ENCODE data around the gene STAT1. TPM values are rescaled to one million over a fixed set of nuclear protein-coding genes. Genes with fewer than 3 reads are reported as not detected.

STAT1 gene
- total and polyA plus RNA-seq, 10 of the 15 experiments (the other 5 are each of a cell fraction or from before 2014, with no cell fraction given), result 81.8 to 398 (median 307) TPM

GRCh38 chr2:191010887-191011885 lies 2.8 kb downstream of the STAT1 start (continued):
- no peak for TF ChIP-seq SIN3A (IDR thresholded peaks at IDR 0.05; ENCODE audit: low read depth, low read length)
- peak; percentile 0; the same call in 1 of the 2 replicates for TF ChIP-seq ZBTB11 (CRISPR knock-in tag; IDR thresholded peaks at IDR 0.05)
- peak; percentile 98 for TF ChIP-seq POLR2AphosphoS5 (IDR thresholded peaks at IDR 0.05; ENCODE audit: low read length)

GRCh38 chr2:191009541-191010374 lies 4.2 kb downstream of the STAT1 start:
- H3K36me3 ChIP-seq (ENCODE audit: control insufficient read depth in 2 of 2, insufficient read depth in 2 of 2, low read length in 1 of 2), result peaks cover 13 to 56% of the 10 kb centered on the region in 2 experiments
- peak overlapping the region; percentile 64 for H3K4me2 ChIP-seq (ENCODE audit: control insufficient read depth, insufficient read depth)
- H3K9me3 ChIP-seq (replicated peaks; ENCODE audit: control insufficient read depth, insufficient read depth, low read length), result peaks cover 12% of the 10 kb centered on the region; the same call in 2 of the 3 replicates
- H3K79me2 ChIP-seq (ENCODE audit: control insufficient read depth, insufficient read depth, low read length), result peaks cover 92% of the 10 kb centered on the region
- DNase-seq (ENCODE audit: low read depth, low spot score), result no peak
- ChIA-PET SMC1A (ENCODE audit: uncharacterized antibody, unreplicated experiment) (interaction anchor here (1.5 to 3.8 kb wide), 3 partner anchors 11 to 20 kb away, joined by 4 to 17 read pairs (median 16); no protein-coding TSS in a partner anchor), RAD21 (ENCODE audit: unreplicated experiment) (interaction anchor here (1.0 to 1.1 kb wide), 2 partner anchors 10 to 15 kb away, joined by 3 read pairs; no protein-coding TSS in a partner anchor), CTCF (interaction anchor here (0.9 to 2.1 kb wide), 3 partner anchors 9 to 40 kb away, joined by 3 to 6 read pairs (median 4); no protein-coding TSS in a partner anchor), POLR2A (interaction anchor here (0.6 to 5.7 kb wide), 3 partner anchors 10 to 159 kb away, joined by 3 to 75 read pairs (median 3); no protein-coding TSS in a partner anchor)
- H3K4me1 ChIP-seq (ENCODE audit: control insufficient read depth, insufficient read depth, low read length), result peaks cover 9% of the 10 kb centered on the region
- no peaks in the 10 kb centered on the region for H3K27me3 ChIP-seq (replicated peaks in 1 of 2; ENCODE audit: control insufficient read depth in 2 of 2, insufficient read depth in 2 of 2, low read length in 1 of 2)
- H3K9ac ChIP-seq (ENCODE audit: control insufficient read depth, insufficient read depth, low read length), result no peak overlapping the region
- in situ Hi-C loops (cut with MboI) (no loop called here), intact Hi-C loops (cut with micrococcal nuclease; ENCODE audit: unreplicated experiment) (loop anchor here (5.0 kb wide), 1 partner anchor 127 kb away; the partner anchor contains the start of gene GLS)
- no peak overlapping the region for H3K27ac ChIP-seq (ENCODE audit: control insufficient read depth, insufficient read depth)
- peaks cover 13% of the 10 kb centered on the region for H4K20me1 ChIP-seq (ENCODE audit: control insufficient read depth, insufficient read depth)
- peak overlapping the region; percentile 39 for H3K4me3 ChIP-seq
- H2AFZ ChIP-seq (ENCODE audit: control insufficient read depth, low read depth, low read length), result no peak overlapping the region
- no peak for FAIRE-seq
- no TSS peak for BruUV-seq (replicated peaks)
- no peak for ATAC-seq
- 93% methylated on average over 4 of the region's 4 CpGs for WGBS (ENCODE audit: insufficient coverage, insufficient replicate concordance, low lambda C conversion rate, missing lambda C conversion rate)
- peak; percentile 17; the same call in 1 of the 3 replicates for TF ChIP-seq POU2F2 (IDR thresholded peaks at IDR 0.05; ENCODE audit: borderline replicate concordance, low read depth, low read length)
- TF ChIP-seq POLR2AphosphoS5 (IDR thresholded peaks at IDR 0.05; ENCODE audit: low read length), result peak; percentile 85
- TF ChIP-seq SMC3 (IDR thresholded peaks at IDR 0.05; ENCODE audit: borderline replicate concordance, low read length), result no peak
- TF ChIP-seq PAX8 (IDR thresholded peaks at IDR 0.05), result no peak
- no peak for TF ChIP-seq PRDM15 (CRISPR knock-in tag; IDR thresholded peaks at IDR 0.05)
- no peak for TF ChIP-seq RAD51 (IDR thresholded peaks at IDR 0.05)

Measured in GM12878 (cell line).